GM23338 (cell line): ENCODE measurements around the gene LRMDA. TPM values are rescaled to one million over a fixed set of nuclear protein-coding genes. Genes with fewer than 3 reads are reported as not detected.

Experiments used
- ATAC-seq: fragments of 200-7000 bp; cut with Tn5 transposase; 3 replicates; pipeline ENCODE4 v1.9.1; 2020
- DNase-seq: peaks from one replicate; pipeline ENCODE4 v3.0.0-alpha.2; 2015; ENCODE audit warnings: low spot score
- H2AFZ ChIP-seq: fragments of 200-600 bp; sonication (generic); 2 replicates; pipeline ENCODE4 v1.8.0; 2016; ENCODE audit warnings: antibody characterized with exemption, mild to moderate bottlenecking, moderate library complexity
- H3F3A ChIP-seq: fragments of 200-600 bp; sonication (generic); replicated peaks from 2 replicates; pipeline ENCODE4 v1.8.0; 2017; ENCODE audit warnings: antibody characterized with exemption, mixed run types, low read depth
- H3K27ac ChIP-seq: fragments of 200-600 bp; sonication (generic); 2 replicates; pipeline ENCODE4 v1.6.1; 2016; ENCODE audit warnings: low read depth
- H3K27me3 ChIP-seq: fragments of 200-600 bp; sonication (generic); 2 replicates; pipeline ENCODE4 v1.8.0; 2016; ENCODE audit warnings: mild to moderate bottlenecking, mixed run types, moderate library complexity; ENCODE audit not compliant: insufficient read depth
- H3K36me3 ChIP-seq: fragments of 200-600 bp; sonication (generic); 2 replicates; pipeline ENCODE4 v1.8.0; 2016; ENCODE audit warnings: mild to moderate bottlenecking; ENCODE audit not compliant: insufficient read depth
- H3K4me1 ChIP-seq: fragments of 200-600 bp; sonication (generic); 2 replicates; pipeline ENCODE4 v1.8.0; 2016; ENCODE audit warnings: mild to moderate bottlenecking, moderate library complexity; ENCODE audit not compliant: insufficient read depth
- H3K4me2 ChIP-seq: fragments of 200-600 bp; sonication (generic); 2 replicates; pipeline ENCODE4 v1.7.1; 2017; ENCODE audit warnings: mixed run types
- H3K4me3 ChIP-seq: fragments of 200-600 bp; sonication (generic); 2 replicates; pipeline ENCODE4 v1.6.1; 2016; ENCODE audit warnings: mixed run types
- H3K79me2 ChIP-seq: fragments of 200-600 bp; sonication (generic); replicated peaks from 2 replicates; pipeline ENCODE4 v1.8.0; 2017; ENCODE audit warnings: mild to moderate bottlenecking; ENCODE audit not compliant: insufficient read depth
- H3K9me2 ChIP-seq: fragments of 200-600 bp; sonication (generic); 2 replicates; pipeline ENCODE4 v1.8.0; 2017; ENCODE audit not compliant: insufficient read depth
- H4K20me1 ChIP-seq: fragments of 200-600 bp; sonication (generic); replicated peaks from 2 replicates; pipeline ENCODE4 v1.8.0; 2017; ENCODE audit warnings: mild to moderate bottlenecking; ENCODE audit not compliant: insufficient read depth
- H3K27ac Mint-ChIP-seq: 2 replicates; pipeline ENCODE4 v1.8.0; 2020; ENCODE audit warnings: inconsistent platforms, mild to moderate bottlenecking, moderate library complexity, mixed read lengths
- H3K27me3 Mint-ChIP-seq: 3 replicates; pipeline ENCODE4 v1.8.0; 2022; ENCODE audit warnings: low read depth, mild to moderate bottlenecking, moderate library complexity, mixed read lengths, inconsistent platforms; ENCODE audit not compliant: insufficient read depth, poor library complexity
- H3K36me3 Mint-ChIP-seq: 3 replicates; pipeline ENCODE4 v1.8.0; 2021; ENCODE audit warnings: low read depth, mild to moderate bottlenecking, inconsistent platforms, moderate library complexity, mixed read lengths
- H3K4me1 Mint-ChIP-seq: 3 replicates; pipeline ENCODE4 v1.8.0; 2020; ENCODE audit warnings: mild to moderate bottlenecking, inconsistent platforms, mixed read lengths
- H3K4me3 Mint-ChIP-seq: 3 replicates; pipeline ENCODE4 v1.8.0; 2021; ENCODE audit warnings: moderate library complexity, mild to moderate bottlenecking, inconsistent platforms, mixed read lengths
- H3K9me3 Mint-ChIP-seq: 3 replicates; pipeline ENCODE4 v1.8.0; 2020; ENCODE audit warnings: moderate library complexity, mild to moderate bottlenecking, inconsistent platforms, mixed read lengths
- CREB1 ChIP-seq: fragments of 250-450 bp; sonication (Bioruptor Pico); IDR thresholded peaks from 2 replicates; pipeline ENCODE4 v1.5.0; 2020; ENCODE audit warnings: low read depth, mild to moderate bottlenecking, moderate library complexity
- ETS1 ChIP-seq: IDR thresholded peaks from 2 replicates; pipeline ENCODE4 v1.6.1; 2016; ENCODE audit warnings: antibody characterized with exemption
- EZH2phosphoT487 ChIP-seq: fragments of 200-600 bp; sonication (generic); IDR thresholded peaks from one replicate; pipeline ENCODE4 v1.8.1; 2018; ENCODE audit warnings: antibody characterized with exemption; ENCODE audit not compliant: unreplicated experiment
- JUNB ChIP-seq: IDR thresholded peaks from one replicate; pipeline ENCODE4 v1.6.1; 2016; ENCODE audit warnings: antibody characterized with exemption; ENCODE audit not compliant: unreplicated experiment
- POLR2AphosphoS5 ChIP-seq: IDR thresholded peaks from 2 replicates; pipeline ENCODE4 v1.6.1; 2016; ENCODE audit warnings: antibody characterized with exemption, low read depth
- ZNF114 ChIP-seq: fragments of 250-450 bp; sonication (Bioruptor Pico); IDR thresholded peaks from 2 replicates; pipeline ENCODE4 v1.5.0; 2020; ENCODE audit warnings: mild to moderate bottlenecking, moderate library complexity
- ZNF331 ChIP-seq: fragments of 250-450 bp; sonication (Bioruptor Pico); IDR thresholded peaks from 2 replicates; pipeline ENCODE4 v1.5.0; 2020; ENCODE audit warnings: low read depth, mild to moderate bottlenecking, moderate library complexity
- ZNF462 ChIP-seq: fragments of 250-450 bp; sonication (Bioruptor Pico); IDR thresholded peaks from 2 replicates; pipeline ENCODE4 v1.5.0; 2020; ENCODE audit warnings: mild to moderate bottlenecking, moderate library complexity
- polyA plus RNA-seq: library from polyadenylated mRNA; unstranded; fragments of >200 nt; fragmentation: Nextera tagmentation; extraction: Ambion mirVana; gene quantifications from 2 replicates; pipeline ENCODE4 v1.2.1, GENCODE V29; 2016
- total RNA-seq: library from RNA; depleted of rRNA; stranded (reverse); fragments of >200 nt; shearing (Covaris generic); gene quantifications from 2 replicates; pipeline ENCODE4 v1.2.3, GENCODE V29; 2014
- TF ChIP-seq, protein P1 (sequence below), 2 experiments: fragments of 200-600 bp in 1 of 2; sonication (generic) in 1 of 2; conservative IDR thresholded peaks; 2 replicates each; pipeline versions ENCODE4 v1.5.1 to v1.6.1; 2016 to 2017; ENCODE audit warnings: antibody characterized with exemption in 2 of 2, low read depth in 2 of 2, mild to moderate bottlenecking in 2 of 2, moderate library complexity in 1 of 2

The LRMDA gene
- total and polyA plus RNA-seq, 2 experiments from 2014 or later, result 0.90 to 1.8 TPM

GRCh38 chr10:75657351-75657750, 225.9 kb downstream of the LRMDA start:
- Histone ChIP-seq H3K79me2 (no peaks in the 10 kb centered on the region), H3K36me3 (no peaks in the 10 kb centered on the region), H3F3A (no peaks in the 10 kb centered on the region), H3K27me3 (no peaks in the 10 kb centered on the region), H3K4me3 (no peak overlapping the region), H3K27ac (no peak overlapping the region), H3K4me1 (no peaks in the 10 kb centered on the region), H3K9me2 (no peaks in the 10 kb centered on the region; the same call in 1 of the 2 replicates), H2AFZ (no peak overlapping the region), H4K20me1 (no peaks in the 10 kb centered on the region), H3K4me2 (no peak overlapping the region)
- Mint-ChIP-seq H3K9me3 (no peaks in the 10 kb centered on the region), H3K27ac (no peak overlapping the region), H3K4me3 (no peak overlapping the region), H3K4me1 (0 out of 3 replicates have a peak, but pooled peaks cover 3% of the 10 kb centered on the region), H3K36me3 (no peaks in the 10 kb centered on the region), H3K27me3 (no peaks in the 10 kb centered on the region)
- DNase-seq, result no peak
- ATAC-seq, result no peak
- TF ChIP-seq ETS1, result no peak
- TF ChIP-seq, protein P1, sequence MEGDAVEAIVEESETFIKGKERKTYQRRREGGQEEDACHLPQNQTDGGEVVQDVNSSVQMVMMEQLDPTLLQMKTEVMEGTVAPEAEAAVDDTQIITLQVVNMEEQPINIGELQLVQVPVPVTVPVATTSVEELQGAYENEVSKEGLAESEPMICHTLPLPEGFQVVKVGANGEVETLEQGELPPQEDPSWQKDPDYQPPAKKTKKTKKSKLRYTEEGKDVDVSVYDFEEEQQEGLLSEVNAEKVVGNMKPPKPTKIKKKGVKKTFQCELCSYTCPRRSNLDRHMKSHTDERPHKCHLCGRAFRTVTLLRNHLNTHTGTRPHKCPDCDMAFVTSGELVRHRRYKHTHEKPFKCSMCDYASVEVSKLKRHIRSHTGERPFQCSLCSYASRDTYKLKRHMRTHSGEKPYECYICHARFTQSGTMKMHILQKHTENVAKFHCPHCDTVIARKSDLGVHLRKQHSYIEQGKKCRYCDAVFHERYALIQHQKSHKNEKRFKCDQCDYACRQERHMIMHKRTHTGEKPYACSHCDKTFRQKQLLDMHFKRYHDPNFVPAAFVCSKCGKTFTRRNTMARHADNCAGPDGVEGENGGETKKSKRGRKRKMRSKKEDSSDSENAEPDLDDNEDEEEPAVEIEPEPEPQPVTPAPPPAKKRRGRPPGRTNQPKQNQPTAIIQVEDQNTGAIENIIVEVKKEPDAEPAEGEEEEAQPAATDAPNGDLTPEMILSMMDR (conservative IDR thresholded peaks at IDR 0.05; ENCODE audit: low read depth in 2 of 2), result no peak

DNA sequence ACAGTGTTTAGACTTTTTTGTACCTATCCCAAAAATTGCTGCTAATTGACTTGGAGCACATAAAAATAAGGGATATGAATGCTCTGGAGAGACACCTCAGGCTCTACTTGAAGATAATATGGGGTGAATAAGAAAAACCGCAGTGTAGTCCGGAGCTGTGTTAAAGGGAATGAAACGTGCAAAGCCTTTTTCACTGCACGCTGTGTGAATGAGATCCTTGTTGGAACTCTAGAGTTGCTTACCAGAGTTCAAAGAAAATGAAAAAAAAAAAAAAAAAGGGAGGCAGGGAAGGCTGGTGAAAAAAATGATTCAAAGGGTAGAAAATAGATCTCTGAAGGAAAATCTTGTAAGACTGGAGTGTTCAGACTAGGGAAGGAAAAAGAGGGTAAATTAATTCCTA, 226.6 kb downstream of the LRMDA start:
- H3K27me3 Mint-ChIP-seq, result no peaks in the 10 kb centered on the region
- no peak overlapping the region for H3K27ac Mint-ChIP-seq

More for the DNA sequence above, 226.6 kb downstream of the LRMDA start:
- Mint-ChIP-seq H3K36me3 (no peaks in the 10 kb centered on the region), H3K4me3 (no peak overlapping the region), H3K4me1 (0 out of 3 replicates have a peak, but pooled peaks cover 3% of the 10 kb centered on the region), H3K9me3 (no peaks in the 10 kb centered on the region)
- Histone ChIP-seq H3K4me1 (no peaks in the 10 kb centered on the region), H3K27me3 (no peaks in the 10 kb centered on the region), H4K20me1 (no peaks in the 10 kb centered on the region), H2AFZ (no peak overlapping the region), H3K4me3 (no peak overlapping the region), H3K4me2 (no peak overlapping the region), H3K79me2 (no peaks in the 10 kb centered on the region), H3K9me2 (no peaks in the 10 kb centered on the region; the same call in 1 of the 2 replicates), H3K27ac (no peak overlapping the region), H3K36me3 (no peaks in the 10 kb centered on the region), H3F3A (no peaks in the 10 kb centered on the region)
- TF ChIP-seq EZH2phosphoT487 (no peak), JUNB (no peak), ZNF462 (no peak), ZNF114 (CRISPR knock-in tag) (no peak), POLR2AphosphoS5 (no peak), ZNF331 (CRISPR knock-in tag) (no peak), CREB1 (CRISPR knock-in tag) (no peak)
- TF ChIP-seq, protein P1 (conservative IDR thresholded peaks at IDR 0.05; ENCODE audit: low read depth in 2 of 2), result no peak
- ATAC-seq, result no peak
- DNase-seq, result no peak
